ENCODE measurements around the gene MAFB. TPM values are rescaled to one million over a fixed set of nuclear protein-coding genes. Genes with fewer than 3 reads are reported as not detected.

The MAFB gene
- total RNA-seq, 1 donor from 2014 or later: 31.9 TPM

DNA sequence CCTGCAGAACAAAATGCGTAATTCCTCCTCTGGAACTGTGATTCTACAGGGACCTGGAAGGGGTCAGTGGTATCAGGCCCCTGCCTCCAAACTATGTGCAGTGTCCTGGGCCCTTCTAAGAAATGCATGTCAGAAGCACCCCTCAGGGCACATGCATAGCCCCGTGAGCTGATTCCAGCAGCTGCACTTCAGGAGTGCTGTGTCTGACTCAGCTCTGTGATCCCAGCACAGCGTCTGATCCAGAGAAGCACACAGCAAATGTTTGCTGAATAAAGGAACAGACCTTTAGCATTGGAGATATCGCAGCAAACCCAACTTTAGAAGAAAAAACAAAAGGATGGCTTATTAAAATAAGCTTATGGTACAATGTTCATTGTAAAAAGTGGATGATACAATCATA, 15.8 kb upstream of the MAFB start:
- peaks cover 3% of the 10 kb centered on the region for H3K4me1 Mint-ChIP-seq (ENCODE audit: unreplicated experiment)
- DNase-seq (ENCODE audit: extremely low spot score, unreplicated experiment): no peak
- H3K27me3 Mint-ChIP-seq (ENCODE audit: unreplicated experiment): peaks cover 72% of the 10 kb centered on the region
- no peaks in the 10 kb centered on the region for H3K36me3 Mint-ChIP-seq (ENCODE audit: unreplicated experiment)
- no peaks in the 10 kb centered on the region for H3K9me3 Mint-ChIP-seq (ENCODE audit: unreplicated experiment)
- H3K4me3 Mint-ChIP-seq (ENCODE audit: unreplicated experiment): no peak overlapping the region
- no peak for TF ChIP-seq CTCF (IDR thresholded peaks at IDR 0.05)
- no peak overlapping the region for H3K27ac Mint-ChIP-seq (ENCODE audit: unreplicated experiment)

DNA sequence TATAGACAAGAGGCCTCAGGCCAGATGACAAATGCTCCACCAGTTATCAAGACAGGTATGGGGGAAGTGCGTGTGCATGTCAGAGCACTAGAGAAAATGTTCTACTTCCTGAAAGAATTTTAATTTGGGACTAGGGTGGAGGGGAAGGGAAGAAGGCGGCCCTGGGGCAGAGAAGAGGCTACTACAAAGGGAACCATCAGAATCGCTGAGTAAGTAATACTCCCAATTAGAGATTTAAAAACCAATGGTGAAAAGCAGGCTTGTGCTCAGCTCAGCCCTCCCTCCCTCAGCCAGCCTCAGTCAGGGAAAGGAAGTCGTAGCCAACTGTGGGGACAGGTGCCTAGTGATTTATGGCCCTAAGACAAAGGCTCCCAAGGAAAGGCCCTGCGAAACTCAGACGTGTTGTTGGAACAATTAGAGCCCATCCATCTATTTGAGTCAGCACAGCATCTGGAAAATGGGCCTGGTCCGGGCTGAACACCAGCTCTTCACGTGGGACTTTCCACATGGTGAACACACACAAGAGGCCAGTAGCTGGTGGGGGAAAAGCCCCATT, 15.0 kb upstream of the MAFB start:
- Mint-ChIP-seq H3K4me3 (ENCODE audit: unreplicated experiment) (no peak overlapping the region), H3K27ac (ENCODE audit: unreplicated experiment) (no peak overlapping the region), H3K9me3 (ENCODE audit: unreplicated experiment) (no peaks in the 10 kb centered on the region), H3K36me3 (ENCODE audit: unreplicated experiment) (no peaks in the 10 kb centered on the region), H3K27me3 (ENCODE audit: unreplicated experiment) (peaks cover 75% of the 10 kb centered on the region), H3K4me1 (ENCODE audit: unreplicated experiment) (peaks cover 3% of the 10 kb centered on the region)
- no peak for DNase-seq (ENCODE audit: extremely low spot score, unreplicated experiment)
- TF ChIP-seq CTCF (IDR thresholded peaks at IDR 0.05): no peak

DNA sequence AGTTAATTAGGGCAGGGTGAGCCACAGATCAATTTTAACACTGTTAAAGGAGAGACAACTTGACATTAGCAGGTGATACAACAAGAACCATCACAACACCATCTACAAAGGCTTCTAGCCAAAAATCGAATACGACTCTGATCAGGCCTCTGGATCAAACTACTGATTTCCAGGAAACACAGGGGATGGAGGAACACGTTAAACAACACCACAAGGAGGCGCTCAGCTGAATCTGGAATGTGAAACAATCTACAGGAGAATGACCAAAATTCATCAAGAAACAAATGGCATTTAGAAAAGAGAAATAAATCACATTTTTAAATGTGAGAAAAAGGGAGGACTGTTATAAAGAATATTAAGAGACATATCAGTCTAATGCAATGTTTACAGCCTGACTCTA, 13.5 kb upstream of the MAFB start:
- no peak overlapping the region for H3K4me3 Mint-ChIP-seq (ENCODE audit: unreplicated experiment)
- no peaks in the 10 kb centered on the region for H3K36me3 Mint-ChIP-seq (ENCODE audit: unreplicated experiment)
- no peak for DNase-seq (ENCODE audit: extremely low spot score, unreplicated experiment)
- H3K9me3 Mint-ChIP-seq (ENCODE audit: unreplicated experiment): no peaks in the 10 kb centered on the region
- peaks cover 3% of the 10 kb centered on the region for H3K4me1 Mint-ChIP-seq (ENCODE audit: unreplicated experiment)
- no peak overlapping the region for H3K27ac Mint-ChIP-seq (ENCODE audit: unreplicated experiment)
- peaks cover 76% of the 10 kb centered on the region for H3K27me3 Mint-ChIP-seq (ENCODE audit: unreplicated experiment)
- TF ChIP-seq CTCF (IDR thresholded peaks at IDR 0.05): no peak

DNA sequence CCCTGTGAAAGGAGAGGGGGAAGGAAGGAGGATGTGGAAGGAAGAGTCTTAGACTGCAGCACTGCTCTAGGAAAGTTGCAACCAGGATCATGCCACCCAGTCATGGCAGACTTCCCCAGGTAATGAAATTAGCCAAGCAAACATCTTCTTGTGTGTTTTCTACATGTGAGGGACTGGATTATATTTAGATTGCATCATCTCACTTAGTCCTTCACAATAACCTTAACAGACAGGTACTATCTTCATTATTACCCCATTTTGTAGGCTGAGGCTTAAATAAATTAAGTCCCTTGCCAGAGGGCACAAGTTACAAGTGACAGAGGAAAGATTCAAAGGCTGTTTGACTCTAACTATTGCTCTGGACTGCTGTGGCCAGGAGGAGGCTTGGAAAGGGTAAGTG, 9.7 kb upstream of the MAFB start:
- H3K36me3 Mint-ChIP-seq (ENCODE audit: unreplicated experiment): no peaks in the 10 kb centered on the region
- no peaks in the 10 kb centered on the region for H3K9me3 Mint-ChIP-seq (ENCODE audit: unreplicated experiment)
- H3K27ac Mint-ChIP-seq (ENCODE audit: unreplicated experiment): no peak overlapping the region
- H3K4me1 Mint-ChIP-seq (ENCODE audit: unreplicated experiment): no peaks in the 10 kb centered on the region
- no peak for DNase-seq (ENCODE audit: extremely low spot score, unreplicated experiment)
- no peak for TF ChIP-seq CTCF (IDR thresholded peaks at IDR 0.05)
- no peak overlapping the region for H3K4me3 Mint-ChIP-seq (ENCODE audit: unreplicated experiment)
- H3K27me3 Mint-ChIP-seq (ENCODE audit: unreplicated experiment): peaks cover 83% of the 10 kb centered on the region

DNA sequence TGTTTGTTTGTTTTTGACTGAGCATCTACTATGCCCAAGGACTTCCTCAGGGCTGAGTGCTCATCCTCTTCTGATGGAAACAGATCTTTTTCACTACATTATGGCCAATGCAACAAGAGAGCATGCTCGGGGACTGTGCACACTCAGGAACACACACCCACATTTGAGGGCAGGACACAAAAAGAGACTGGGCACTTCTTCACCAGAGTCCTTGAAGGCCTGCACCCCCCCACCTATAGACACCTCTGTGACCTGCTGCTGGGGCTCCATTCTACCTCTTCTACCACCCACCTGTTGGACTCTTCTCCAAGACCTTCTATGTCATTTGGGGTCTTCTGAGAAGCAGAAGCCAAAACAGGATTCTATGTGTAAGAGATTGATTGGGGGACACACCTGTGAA, 9.2 kb upstream of the MAFB start:
- Mint-ChIP-seq H3K36me3 (ENCODE audit: unreplicated experiment) (no peaks in the 10 kb centered on the region), H3K4me3 (ENCODE audit: unreplicated experiment) (no peak overlapping the region), H3K27me3 (ENCODE audit: unreplicated experiment) (peaks cover 84% of the 10 kb centered on the region), H3K27ac (ENCODE audit: unreplicated experiment) (no peak overlapping the region), H3K9me3 (ENCODE audit: unreplicated experiment) (no peaks in the 10 kb centered on the region), H3K4me1 (ENCODE audit: unreplicated experiment) (no peaks in the 10 kb centered on the region)
- DNase-seq (ENCODE audit: extremely low spot score, unreplicated experiment): no peak
- TF ChIP-seq CTCF (IDR thresholded peaks at IDR 0.05): no peak

Measured in osteocyte (in vitro differentiated cells).